ENCODE results near the gene RNF113B. TPM values are rescaled to one million over a fixed set of nuclear protein-coding genes. Genes with fewer than 3 reads are reported as not detected.

The RNF113B gene
- total RNA-seq, 1 donor from 2014 or later, result not detected

DNA sequence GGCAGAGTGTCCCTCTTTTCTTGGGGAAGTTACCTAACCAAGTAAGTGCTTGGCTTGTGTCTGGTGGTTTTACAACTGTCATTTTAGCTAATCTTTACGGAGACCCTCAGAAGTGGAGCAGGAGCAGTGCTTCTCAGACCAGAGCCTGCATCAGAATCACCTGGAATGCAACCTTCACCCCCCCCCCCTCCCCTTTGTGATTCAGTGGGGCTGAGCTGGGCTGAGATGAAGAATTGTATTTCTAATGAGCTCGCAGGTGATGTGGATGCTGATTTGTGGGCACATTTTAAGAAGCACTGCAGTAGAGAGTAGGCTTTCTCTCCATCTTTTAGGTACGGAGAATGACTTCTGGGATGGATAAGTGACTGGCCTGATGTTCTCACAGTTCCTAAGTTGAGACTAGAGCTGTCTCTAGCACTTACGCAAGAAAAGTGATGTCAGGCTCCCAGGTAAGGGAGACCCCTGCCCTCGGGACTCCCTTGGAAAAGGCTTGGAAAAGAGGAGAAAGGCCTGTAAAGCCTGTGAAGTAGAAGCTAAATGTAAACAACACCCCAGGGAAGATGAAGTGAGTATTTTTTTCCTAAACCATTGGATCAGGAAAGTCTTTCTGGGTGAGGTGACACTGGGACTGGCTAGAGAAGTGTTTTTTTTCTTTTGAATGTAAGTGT lies 23.3 kb upstream of the RNF113B start:
- H3K27ac ChIP-seq (replicated peaks), result no peak overlapping the region
- TF ChIP-seq, protein P1, sequence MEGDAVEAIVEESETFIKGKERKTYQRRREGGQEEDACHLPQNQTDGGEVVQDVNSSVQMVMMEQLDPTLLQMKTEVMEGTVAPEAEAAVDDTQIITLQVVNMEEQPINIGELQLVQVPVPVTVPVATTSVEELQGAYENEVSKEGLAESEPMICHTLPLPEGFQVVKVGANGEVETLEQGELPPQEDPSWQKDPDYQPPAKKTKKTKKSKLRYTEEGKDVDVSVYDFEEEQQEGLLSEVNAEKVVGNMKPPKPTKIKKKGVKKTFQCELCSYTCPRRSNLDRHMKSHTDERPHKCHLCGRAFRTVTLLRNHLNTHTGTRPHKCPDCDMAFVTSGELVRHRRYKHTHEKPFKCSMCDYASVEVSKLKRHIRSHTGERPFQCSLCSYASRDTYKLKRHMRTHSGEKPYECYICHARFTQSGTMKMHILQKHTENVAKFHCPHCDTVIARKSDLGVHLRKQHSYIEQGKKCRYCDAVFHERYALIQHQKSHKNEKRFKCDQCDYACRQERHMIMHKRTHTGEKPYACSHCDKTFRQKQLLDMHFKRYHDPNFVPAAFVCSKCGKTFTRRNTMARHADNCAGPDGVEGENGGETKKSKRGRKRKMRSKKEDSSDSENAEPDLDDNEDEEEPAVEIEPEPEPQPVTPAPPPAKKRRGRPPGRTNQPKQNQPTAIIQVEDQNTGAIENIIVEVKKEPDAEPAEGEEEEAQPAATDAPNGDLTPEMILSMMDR (IDR thresholded peaks at IDR 0.05; ENCODE audit: borderline replicate concordance), result no peak

DNA sequence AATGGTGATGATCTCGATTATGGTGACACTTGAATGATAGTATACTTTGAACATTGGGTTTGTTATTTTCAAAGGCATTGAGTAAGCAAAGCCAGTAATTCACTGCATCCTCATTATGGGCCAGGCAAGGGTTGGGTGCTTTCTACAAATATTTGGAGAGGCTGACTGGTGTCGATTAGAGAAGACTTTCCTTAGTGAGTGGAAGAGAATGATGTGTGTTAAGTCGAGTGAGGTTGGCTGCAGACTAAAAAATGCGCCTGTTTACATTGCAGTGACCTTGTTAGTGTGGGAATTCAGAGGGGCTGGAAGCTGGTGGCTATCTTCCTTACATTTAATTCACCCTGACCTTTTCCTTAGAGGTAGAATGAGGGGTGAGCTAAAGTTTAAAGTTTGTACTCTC lies 22.4 kb upstream of the RNF113B start:
- Histone ChIP-seq H3K27me3 (ENCODE audit: low read depth) (no peaks in the 10 kb centered on the region), H3K9me3 (replicated peaks) (peaks cover 10% of the 10 kb centered on the region), H3K27ac (replicated peaks) (no peak overlapping the region), H3K4me3 (no peak overlapping the region), H3K4me1 (peaks cover 6% of the 10 kb centered on the region), H3K36me3 (no peaks in the 10 kb centered on the region)
- TF ChIP-seq, protein P1 (IDR thresholded peaks at IDR 0.05; ENCODE audit: borderline replicate concordance), result no peak
- DNase-seq, result no peak
- intact Hi-C loops (cut with micrococcal nuclease), result no loop called here

More for the DNA sequence above, 23.3 kb upstream of the RNF113B start:
- H3K36me3 ChIP-seq, result no peaks in the 10 kb centered on the region
- intact Hi-C loops (cut with micrococcal nuclease), result no loop called here
- H3K27me3 ChIP-seq (ENCODE audit: low read depth), result no peaks in the 10 kb centered on the region
- no peak for DNase-seq
- no peak overlapping the region for H3K4me3 ChIP-seq
- peaks cover 6% of the 10 kb centered on the region for H3K4me1 ChIP-seq
- peaks cover 18% of the 10 kb centered on the region for H3K9me3 ChIP-seq (replicated peaks)

DNA sequence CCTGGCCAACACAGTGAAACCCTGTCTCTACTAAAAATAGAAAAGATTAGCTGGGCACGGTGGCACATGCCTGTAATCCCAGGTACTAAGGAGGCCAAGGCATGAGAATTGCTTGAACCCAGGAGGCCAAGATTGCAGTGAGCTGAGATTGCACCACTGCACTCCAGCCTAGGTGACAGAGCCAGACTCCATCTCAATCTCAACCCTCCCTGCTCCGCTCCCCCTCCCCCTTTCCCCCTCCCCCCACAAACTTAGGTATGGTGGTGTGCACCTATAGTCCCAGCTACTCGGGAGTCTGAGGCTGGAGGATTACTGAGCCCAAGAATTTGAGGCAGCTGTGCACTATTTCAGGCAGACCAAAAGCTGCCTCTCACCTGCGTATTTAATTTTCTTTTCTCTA lies 21.6 kb upstream of the RNF113B start:
- H3K4me1 ChIP-seq, result peaks cover 6% of the 10 kb centered on the region
- TF ChIP-seq, protein P1 (IDR thresholded peaks at IDR 0.05; ENCODE audit: borderline replicate concordance), result no peak
- no peak for DNase-seq
- peaks cover 8% of the 10 kb centered on the region for H3K9me3 ChIP-seq (replicated peaks)
- no peaks in the 10 kb centered on the region for H3K36me3 ChIP-seq
- H3K27ac ChIP-seq (replicated peaks), result no peak overlapping the region
- intact Hi-C loops (cut with micrococcal nuclease), result no loop called here
- no peak overlapping the region for H3K4me3 ChIP-seq
- H3K27me3 ChIP-seq (ENCODE audit: low read depth), result no peaks in the 10 kb centered on the region

DNA sequence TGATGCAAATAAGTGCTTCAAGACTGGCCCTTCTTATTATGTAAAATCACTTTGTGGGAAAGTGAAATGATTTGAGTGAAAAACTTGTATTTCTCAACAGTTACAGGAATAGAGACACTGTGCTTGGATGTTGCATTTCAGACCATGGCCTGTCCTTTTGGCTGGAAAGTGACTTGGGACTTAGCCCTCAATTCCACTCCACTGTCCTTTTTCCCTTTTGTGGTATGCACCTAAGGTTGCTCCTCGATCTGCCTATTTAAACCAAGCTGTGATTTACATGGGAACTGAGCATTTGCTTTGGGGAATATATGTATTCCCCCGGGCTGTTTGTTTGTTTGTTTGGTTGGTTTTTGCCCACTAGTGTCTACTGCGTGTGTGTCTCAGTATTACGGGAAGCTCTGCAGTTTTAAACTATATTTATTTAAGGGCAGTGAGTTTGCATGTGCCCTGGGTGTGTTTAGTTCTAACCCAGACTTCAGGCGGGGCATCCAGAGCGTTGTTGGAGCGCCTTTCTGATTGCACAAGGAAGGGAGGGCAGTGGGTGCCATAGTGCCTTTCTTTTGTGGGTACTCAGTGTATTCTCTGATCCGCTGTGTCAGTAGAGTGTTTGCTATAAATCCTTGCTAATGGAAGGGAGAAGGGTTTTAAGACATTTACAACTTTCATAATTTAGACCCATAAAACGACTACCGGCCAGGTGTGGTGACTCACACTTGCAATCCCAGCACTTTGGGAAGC lies 18.2 kb upstream of the RNF113B start:
- Histone ChIP-seq H3K27me3 (ENCODE audit: low read depth) (no peaks in the 10 kb centered on the region), H3K27ac (replicated peaks) (no peak overlapping the region), H3K4me1 (peaks cover 5% of the 10 kb centered on the region), H3K36me3 (no peaks in the 10 kb centered on the region), H3K4me3 (no peak overlapping the region), H3K9me3 (replicated peaks) (no peaks in the 10 kb centered on the region)
- TF ChIP-seq, protein P1 (IDR thresholded peaks at IDR 0.05; ENCODE audit: borderline replicate concordance), result no peak
- DNase-seq, result no peak
- intact Hi-C loops (cut with micrococcal nuclease), result no loop called here

DNA sequence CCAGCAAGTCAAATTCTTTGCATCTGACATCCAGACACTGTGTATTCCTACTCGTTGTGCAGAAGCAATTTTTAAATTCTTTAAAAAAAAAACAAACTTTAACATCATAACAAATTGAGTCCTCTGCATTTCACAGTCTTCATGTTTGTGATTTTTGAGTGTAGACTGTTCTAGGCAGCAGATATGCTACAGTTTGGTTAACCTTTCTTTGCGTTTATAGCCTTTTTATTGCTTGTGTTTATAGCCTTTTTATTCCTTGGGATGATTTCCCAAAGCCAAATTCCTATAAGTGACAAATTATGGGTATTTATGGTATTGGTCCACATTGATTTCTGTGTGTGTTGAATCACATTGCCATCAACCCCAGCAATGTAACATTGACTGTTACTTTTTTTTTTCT lies 14.9 kb upstream of the RNF113B start:
- H3K27me3 ChIP-seq (ENCODE audit: low read depth), result no peaks in the 10 kb centered on the region
- H3K4me1 ChIP-seq, result peaks cover 34% of the 10 kb centered on the region
- TF ChIP-seq, protein P1 (IDR thresholded peaks at IDR 0.05; ENCODE audit: borderline replicate concordance), result no peak
- intact Hi-C loops (cut with micrococcal nuclease), result no loop called here
- H3K27ac ChIP-seq (replicated peaks), result no peak overlapping the region
- no peak overlapping the region for H3K4me3 ChIP-seq
- no peaks in the 10 kb centered on the region for H3K36me3 ChIP-seq
- no peak for DNase-seq
- H3K9me3 ChIP-seq (replicated peaks), result no peaks in the 10 kb centered on the region

Measured in left ventricle myocardium inferior (tissue), 1 donor.